Measurements from ENCODE around the gene ALDH3B1. TPM values are rescaled to one million over a fixed set of nuclear protein-coding genes. Genes with fewer than 3 reads are reported as not detected.
"Not testable (repeated sequence)": the region's sequence is repeated elsewhere in the genome, so short reads cannot be mapped to it uniquely, and the experiment has no call there.

Gene ALDH3B1
- total and polyA plus RNA-seq, 9 of the 15 experiments (the other 6 are each of a cell fraction or from before 2014, with no cell fraction given), result 0.01 to 0.35 (median 0.07) TPM; not detected in 2

DNA sequence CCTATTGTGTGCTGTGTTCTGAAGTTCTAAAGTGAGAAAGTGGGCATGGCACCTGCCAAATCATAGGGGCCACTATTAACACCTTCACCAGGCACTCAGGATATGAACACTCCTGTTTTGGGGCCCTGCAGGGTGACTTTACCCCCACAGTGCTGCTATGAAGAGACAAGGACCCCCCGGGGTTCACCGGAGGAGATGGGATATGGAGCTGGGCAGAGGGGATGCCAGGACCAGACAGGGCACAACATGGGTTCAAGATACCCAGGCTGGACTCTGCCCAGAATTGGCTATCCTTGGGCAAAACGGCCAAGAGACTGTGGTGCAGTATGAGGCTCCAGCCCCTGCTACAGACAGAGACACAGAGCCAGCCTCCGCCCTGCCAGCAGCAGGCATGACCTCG, 15.7 kb upstream of the ALDH3B1 start:
- H3K9me3 ChIP-seq (replicated peaks; ENCODE audit: control insufficient read depth, insufficient read depth, low read depth, low read length); H3K4me2 ChIP-seq (ENCODE audit: insufficient read depth, low read length); FAIRE-seq; BruUV-seq (replicated peaks); DNase-seq (ENCODE audit: extremely low read depth in 1 of 4, low spot score in 3 of 4); H3K27ac ChIP-seq (ENCODE audit: extremely low read depth, low read depth, low read length); ATAC-seq; H3K9ac ChIP-seq (ENCODE audit: insufficient read depth in 1 of 2, low read depth in 2 of 2, low read length in 2 of 2); H3K4me3 ChIP-seq; intact Hi-C loops (cut with micrococcal nuclease); H3K27me3 ChIP-seq (ENCODE audit: control insufficient read depth in 2 of 2, insufficient read depth in 2 of 2, low read length in 2 of 2); H3K79me2 ChIP-seq (ENCODE audit: control insufficient read depth, insufficient read depth, low read length); CTCF ChIA-PET (ENCODE audit: low intra/inter-chr PET ratio); H3K9me1 ChIP-seq (ENCODE audit: control insufficient read depth, insufficient read depth, low read length); H4K20me1 ChIP-seq (replicated peaks; ENCODE audit: control insufficient read depth, insufficient read depth, low read length); in situ Hi-C loops (cut with MboI); H2AFZ ChIP-seq (ENCODE audit: low read depth, low read length); H3K36me3 ChIP-seq (ENCODE audit: control insufficient read depth, insufficient read depth, low read length): not testable (repeated sequence)
- H3K4me1 ChIP-seq (replicated peaks in 1 of 2; ENCODE audit: control insufficient read depth in 2 of 2, insufficient read depth in 2 of 2, low read length in 2 of 2), result peaks cover 8 to 37% of the 10 kb centered on the region in 2 experiments; a peak in 4 of 5 replicates
- 60% methylated on average over 4 of the region's 5 CpGs for WGBS (ENCODE audit: insufficient coverage, low coverage, missing lambda C conversion rate)
- POLR2A ChIA-PET, result interaction anchor here (0.6 to 1.2 kb wide), 2 partner anchors 42 to 44 kb away, joined by 3 read pairs; no protein-coding TSS in a partner anchor

DNA sequence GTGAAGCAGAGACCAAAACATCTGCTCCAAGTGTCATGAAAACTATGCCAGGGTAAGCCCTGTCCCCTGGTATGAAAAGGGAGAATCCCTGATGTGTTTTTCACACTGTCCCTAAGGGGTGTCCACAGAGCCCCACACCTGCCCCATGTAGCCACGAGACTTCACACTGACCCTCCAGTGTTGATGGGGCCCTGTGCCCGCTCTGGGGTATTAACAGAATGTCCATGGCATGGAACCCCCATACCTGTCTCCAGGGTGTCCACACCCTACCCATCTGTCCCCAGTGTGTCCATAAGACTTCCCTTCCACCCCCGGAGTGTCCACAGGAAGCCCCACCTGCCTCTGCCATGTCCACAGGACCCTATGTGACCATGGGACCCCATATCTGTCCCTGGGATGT, 15.0 kb upstream of the ALDH3B1 start:
- H3K9me3 ChIP-seq (replicated peaks; ENCODE audit: control insufficient read depth, insufficient read depth, low read depth, low read length); H3K79me2 ChIP-seq (ENCODE audit: control insufficient read depth, insufficient read depth, low read length); H2AFZ ChIP-seq (ENCODE audit: low read depth, low read length); POLR2A ChIA-PET; CTCF ChIA-PET (ENCODE audit: low intra/inter-chr PET ratio); BruUV-seq (replicated peaks); intact Hi-C loops (cut with micrococcal nuclease); H3K4me3 ChIP-seq; H4K20me1 ChIP-seq (replicated peaks; ENCODE audit: control insufficient read depth, insufficient read depth, low read length); H3K9ac ChIP-seq (ENCODE audit: insufficient read depth in 1 of 2, low read depth in 2 of 2, low read length in 2 of 2); H3K9me1 ChIP-seq (ENCODE audit: control insufficient read depth, insufficient read depth, low read length); FAIRE-seq; DNase-seq (ENCODE audit: extremely low read depth in 1 of 4, low spot score in 3 of 4); in situ Hi-C loops (cut with MboI); ATAC-seq; H3K4me2 ChIP-seq (ENCODE audit: insufficient read depth, low read length); H3K27ac ChIP-seq (ENCODE audit: extremely low read depth, low read depth, low read length); H3K27me3 ChIP-seq (ENCODE audit: control insufficient read depth in 2 of 2, insufficient read depth in 2 of 2, low read length in 2 of 2); H3K36me3 ChIP-seq (ENCODE audit: control insufficient read depth, insufficient read depth, low read length): not testable (repeated sequence)
- H3K4me1 ChIP-seq (replicated peaks in 1 of 2; ENCODE audit: control insufficient read depth in 2 of 2, insufficient read depth in 2 of 2, low read length in 2 of 2), result peaks cover 8 to 38% of the 10 kb centered on the region in 2 experiments; a peak in 4 of 5 replicates
- 80% methylated on average over 3 of the region's 3 CpGs for WGBS (ENCODE audit: insufficient coverage, low coverage, missing lambda C conversion rate)

All from K562 (cell line).